NCI-H1105 (cell line): ENCODE results near the gene POLR2L.

Experiments
- DNase-seq: peaks from one replicate; lab custom pipeline; 2025; lab: John Stamatoyannopoulos, UW

The POLR2L gene

GRCh38 chr11:826836-827145 is 15.5 kb downstream of the POLR2L start:
- DNase-seq = no peak

- no peak for DNase-seq
These were observed 16.1 kb downstream of the POLR2L start for GRCh38 chr11:826227-826621.

- no peak for DNase-seq
These were observed 16.7 kb downstream of the POLR2L start for GRCh38 chr11:825366-826226.

- DNase-seq = peak; percentile 70
These were observed 17.4 kb downstream of the POLR2L start for GRCh38 chr11:824942-825341.

DNA sequence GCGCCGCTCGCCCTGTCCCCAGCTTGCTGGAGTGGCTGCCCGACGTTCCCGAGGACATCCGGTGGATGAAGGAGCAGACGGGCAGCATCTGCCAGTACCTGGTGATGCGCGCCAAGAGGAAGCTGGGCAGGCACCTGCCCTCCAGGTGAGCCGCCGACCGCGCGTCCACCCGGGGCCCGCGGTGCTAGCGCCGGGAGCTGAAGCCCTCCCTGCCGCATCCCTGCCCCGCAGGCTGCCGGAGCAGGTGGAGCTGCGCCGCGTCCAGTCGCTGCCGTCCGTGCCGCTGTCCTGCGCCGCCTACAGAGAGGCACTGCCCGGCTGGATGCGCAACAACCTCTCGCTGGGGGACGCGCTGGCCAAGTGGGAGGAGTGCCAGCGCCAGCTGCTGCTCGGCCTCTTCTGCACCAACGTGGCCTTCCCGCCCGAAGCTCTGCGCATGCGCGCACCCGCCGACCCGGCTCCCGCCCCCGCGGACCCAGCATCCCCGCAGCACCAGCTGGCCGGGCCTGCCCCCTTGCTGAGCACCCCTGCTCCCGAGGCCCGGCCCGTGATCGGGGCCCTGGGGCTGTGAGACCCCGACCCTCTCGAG is 17.9 kb downstream of the POLR2L start:
- peak; percentile 87 for DNase-seq

DNA sequence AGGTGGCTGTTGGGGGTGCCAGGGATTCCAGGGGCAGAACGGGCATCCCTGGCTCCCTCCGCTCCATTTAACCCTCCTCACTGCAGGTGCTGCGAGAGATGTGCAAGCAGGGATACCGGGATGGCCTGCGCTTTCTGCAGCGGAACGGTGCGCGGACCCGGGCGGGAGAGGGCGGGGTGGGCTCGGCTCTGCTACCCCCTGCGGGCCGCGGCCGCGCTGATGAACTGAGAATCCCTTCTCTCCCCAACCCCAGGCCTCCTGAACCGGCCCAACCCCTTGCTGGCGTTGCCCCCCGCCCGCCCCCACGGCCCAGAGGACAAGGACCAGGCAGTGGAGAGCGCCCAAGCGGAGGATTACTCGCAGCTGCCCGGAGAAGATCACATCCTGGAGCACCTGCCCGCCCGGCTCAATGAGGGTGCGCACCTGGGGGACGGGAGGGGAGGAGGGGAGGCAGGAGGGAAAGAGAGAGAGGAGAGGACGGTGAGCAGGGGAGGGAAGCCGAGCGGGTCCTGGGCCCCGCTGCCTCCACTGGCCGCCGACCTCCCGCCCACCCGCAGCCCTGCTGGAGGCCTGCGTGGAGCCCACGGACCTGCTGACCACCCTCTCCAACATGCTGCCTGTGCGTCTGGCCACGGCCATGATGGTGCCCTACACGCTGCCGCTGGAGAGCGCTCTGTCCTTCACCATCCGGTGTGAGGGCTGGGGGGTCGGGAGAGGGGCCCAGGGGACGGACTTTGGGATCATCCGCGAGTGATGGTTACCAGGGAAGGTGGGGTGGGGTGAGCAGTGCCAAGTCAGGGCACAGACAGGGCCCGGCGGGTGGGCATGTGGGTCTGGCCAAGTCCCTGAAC is 18.7 kb downstream of the POLR2L start:
- DNase-seq = peak; percentile 58

DNA sequence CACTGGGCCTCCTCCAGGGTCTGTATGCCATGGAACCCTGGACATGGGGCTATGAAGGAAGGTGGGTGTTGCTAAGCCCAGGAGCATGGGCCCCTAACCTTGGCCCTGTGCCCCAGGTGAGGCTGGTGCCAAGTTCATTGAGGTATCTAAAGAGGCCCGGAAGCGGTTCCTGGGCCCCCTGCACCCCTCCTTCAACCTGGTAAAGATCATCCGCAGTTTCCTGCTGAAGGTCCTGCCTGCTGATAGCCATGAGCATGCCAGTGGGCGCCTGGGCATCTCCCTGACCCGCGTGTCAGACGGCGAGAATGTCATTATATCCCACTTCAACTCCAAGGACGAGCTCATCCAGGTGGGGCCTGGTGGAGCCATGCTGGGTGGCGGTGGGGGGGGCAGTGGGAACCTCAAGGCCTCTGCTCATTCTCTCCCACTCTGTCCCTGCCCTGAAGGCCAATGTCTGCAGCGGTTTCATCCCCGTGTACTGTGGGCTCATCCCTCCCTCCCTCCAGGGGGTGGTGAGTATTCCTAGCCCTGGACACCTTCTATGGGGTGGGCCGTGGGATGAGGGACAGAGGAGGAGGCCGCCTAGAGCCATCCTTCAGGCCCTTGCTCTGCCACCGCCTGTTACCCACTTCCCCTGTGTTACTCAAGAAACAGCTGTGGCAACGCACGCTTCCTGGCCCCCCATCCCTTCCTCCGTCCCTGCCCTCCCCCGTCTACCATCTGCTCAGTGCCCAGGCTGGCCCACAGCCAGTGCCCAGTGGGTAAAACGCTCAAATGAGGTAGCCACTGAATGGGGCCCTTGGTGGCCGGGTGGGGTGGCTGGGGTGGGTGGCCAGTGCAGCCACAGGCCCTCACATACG is 20.6 kb downstream of the POLR2L start:
- DNase-seq = no peak

GRCh38 chr11:820655-821511 is 21.4 kb downstream of the POLR2L start:
- no peak for DNase-seq

DNA sequence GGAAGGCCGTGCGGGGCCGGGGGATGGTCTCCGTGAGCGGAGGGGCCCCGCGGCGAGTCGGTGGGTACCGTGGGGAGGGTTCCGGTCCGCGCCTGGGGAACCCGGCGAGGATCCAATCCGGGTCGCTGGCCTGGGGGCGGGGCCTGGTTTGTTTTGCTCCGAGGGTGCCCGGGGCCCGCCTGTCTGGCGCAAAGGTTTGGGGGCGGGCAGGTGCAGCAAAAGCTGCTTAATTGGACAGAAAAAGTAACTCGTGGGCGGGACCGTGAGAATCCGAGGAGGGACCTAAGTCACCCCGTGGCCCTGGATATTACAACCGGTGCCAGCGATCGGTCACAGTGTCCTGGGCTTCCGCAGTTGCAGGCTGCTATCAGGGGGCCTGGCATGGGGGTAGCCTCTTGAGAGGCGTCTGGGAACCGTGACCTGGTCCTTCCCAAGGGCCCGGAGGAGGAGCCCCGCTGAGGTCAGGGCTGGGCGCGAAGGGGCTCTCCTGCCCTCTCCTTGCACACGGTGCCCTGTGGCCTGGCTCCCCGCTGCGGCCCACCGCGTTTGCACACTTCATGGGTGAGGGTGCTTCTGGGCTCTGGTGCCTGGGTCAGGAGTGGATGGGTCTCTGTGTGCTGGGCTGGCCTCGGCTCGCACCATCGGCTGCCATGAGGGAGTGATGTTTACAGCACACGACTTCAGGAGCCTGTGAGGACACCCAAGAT is 22.2 kb downstream of the POLR2L start:
- DNase-seq = peak; percentile 94

DNA sequence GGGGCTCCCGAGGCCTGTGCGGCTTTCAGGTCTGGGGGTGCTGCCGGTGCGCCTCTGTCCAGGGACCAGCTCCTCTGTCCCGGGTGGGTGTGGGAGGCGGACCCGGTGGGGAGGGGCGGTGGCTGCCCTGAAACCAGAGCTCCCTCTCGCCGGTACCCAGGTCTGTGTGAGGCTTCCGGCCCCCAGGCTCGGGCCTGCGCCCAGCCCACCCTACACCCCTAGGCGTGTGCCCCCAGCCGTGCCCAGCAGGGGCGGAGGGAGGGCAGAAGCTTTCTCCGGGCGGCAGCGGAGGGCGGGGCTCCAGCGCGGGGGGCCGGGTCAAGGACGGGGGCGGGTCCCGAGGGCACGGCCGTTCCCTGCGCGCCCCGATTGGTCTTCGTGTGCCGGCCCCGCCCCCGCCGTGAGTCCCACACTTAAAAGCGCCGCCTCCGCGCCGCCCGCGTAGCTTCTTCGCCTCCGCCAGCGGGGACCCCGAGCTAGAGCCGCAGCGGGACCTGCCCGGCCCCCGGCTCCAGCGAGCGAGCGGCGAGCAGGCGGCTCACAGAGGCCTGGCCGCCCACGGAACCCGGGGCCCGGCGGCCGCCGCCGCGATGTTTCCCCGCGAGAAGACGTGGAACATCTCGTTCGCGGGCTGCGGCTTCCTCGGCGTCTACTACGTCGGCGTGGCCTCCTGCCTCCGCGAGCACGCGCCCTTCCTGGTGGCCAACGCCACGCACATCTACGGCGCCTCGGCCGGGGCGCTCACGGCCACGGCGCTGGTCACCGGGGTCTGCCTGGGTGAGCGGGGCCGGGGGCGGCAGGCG is 23.0 kb downstream of the POLR2L start:
- peak; percentile 91 for DNase-seq

GRCh38 chr11:818396-819128 is 23.8 kb downstream of the POLR2L start, which contains the start of gene PNPLA2:
Gene PNPLA2, plus strand, starts transcription at chr11:818914. Its CDS starts 805 bp downstream, at chr11:819719.
- DNase-seq = no peak

GRCh38 chr11:816433-816779 is 25.9 kb downstream of the POLR2L start:
- DNase-seq = no peak

DNA sequence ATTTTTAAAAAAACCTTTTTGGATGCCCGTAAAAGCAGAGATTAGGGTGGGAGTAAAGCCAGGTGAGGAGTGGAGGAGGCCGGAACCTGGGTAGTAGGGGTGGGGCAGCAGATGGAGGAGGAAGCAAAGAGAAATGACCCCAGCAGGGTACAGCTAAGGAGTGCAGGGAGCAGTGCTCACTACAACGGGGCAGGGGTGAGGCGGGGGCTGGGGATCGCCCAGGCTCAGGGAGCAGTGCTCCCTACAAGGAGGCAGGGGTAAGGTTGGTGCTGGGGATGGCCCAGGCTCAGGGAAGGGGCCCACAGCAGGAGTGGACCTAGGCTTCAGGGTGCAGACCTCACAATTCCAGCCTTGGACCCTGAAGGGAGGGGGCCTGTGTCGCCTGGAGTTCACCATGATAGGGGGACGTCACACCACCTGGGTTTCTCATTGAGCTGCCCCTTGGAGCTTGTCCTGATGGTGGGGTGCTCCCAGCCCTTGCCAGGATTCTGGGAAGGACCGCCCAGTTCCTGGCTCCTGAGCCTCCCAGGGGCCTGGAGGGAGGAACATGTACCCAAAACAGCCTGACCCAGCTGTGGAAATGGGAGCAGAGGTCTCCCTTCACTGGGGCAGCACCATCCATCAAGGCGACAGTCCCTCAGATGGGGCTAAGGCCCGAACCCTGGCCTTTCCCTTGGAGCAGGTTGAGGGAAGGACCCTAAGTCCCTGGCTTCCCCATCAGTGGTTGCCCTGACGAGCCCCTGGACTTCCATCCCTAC is 26.5 kb downstream of the POLR2L start:
- DNase-seq = no peak

DNA sequence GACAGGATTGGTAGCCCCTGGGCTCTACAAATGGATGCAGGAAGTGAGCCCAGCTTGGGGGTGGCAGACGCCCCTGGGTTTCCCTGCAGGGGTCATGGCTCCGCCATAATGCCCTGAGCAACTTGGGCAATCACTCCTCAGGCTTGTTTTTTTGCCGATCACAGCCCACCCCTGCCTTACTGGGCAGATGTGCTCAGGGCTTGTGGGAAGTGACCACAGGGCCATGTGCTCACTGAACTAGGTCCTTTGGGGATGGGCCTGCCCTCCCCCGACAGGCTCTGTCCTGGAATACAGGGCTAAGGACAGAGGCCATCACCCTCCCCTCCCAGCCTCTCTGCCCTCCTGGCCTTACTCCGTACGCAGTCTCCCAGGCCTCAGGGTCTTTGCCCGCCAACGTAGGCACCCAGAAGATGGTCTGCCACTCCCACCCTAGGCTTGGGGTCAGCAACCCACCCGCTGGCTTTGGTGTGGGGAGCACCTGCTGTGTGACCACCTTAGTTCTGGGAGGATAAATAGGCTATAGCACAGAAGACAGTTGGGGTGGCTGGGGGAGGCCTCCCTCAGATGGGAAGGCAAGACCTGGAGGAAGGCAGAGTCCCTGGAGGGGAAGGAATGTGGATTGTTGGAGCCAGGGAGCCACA is 28.8 kb downstream of the POLR2L start:
- no peak for DNase-seq

- DNase-seq = no peak
These were observed 29.3 kb downstream of the POLR2L start for GRCh38 chr11:813072-813455.

DNA sequence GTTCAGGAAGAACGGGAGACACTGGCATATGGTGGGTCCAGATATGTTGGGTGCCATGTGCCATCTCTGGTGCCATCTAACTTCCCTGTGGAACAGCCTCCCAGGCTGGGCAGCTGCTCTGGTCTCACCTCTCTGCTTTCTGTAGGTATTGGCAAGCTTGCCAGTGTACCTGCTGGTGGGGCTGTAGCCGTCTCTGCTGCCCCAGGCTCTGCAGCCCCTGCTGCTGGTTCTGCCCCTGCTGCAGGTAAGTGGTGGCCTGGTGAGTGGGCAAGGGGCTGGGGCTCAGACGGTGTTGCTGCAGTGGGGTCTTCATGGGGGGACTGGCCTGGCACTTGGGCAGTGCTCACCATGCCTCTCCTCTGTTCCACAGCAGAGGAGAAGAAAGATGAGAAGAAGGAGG is 29.9 kb downstream of the POLR2L start:
- DNase-seq = no peak

- DNase-seq = no peak
These were observed 30.7 kb downstream of the POLR2L start for GRCh38 chr11:811446-812245.
